ENCODE measurements around the gene CSDE1.

DNA sequence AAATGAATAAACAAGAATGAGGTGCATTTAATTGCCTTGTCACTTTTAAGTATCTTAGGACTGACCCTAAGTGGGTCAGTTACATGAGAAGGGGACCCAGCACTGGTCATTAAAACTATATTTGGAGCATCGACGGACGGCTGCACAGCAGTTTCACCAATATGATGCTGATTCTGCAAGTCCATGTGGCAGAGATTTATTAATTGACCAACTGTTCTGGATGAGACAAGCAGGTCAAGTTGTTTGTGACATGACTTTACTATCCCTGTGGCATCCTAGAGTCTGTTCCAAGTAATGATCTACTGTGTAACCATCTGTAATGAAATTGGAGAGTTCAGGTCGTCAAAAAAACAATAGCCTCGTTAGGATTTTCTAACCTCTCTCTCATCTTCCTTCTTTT lies 71.9 kb downstream of the CSDE1 start:
- TF ChIP-seq POLR2A (IDR thresholded peaks at IDR 0.05; ENCODE audit: low read depth, low read length) (no peak), POLR2AphosphoS5 (IDR thresholded peaks at IDR 0.05; ENCODE audit: low read depth, low read length) (no peak), TAF1 (IDR thresholded peaks at IDR 0.05; ENCODE audit: borderline replicate concordance, low read depth, low read length) (no peak)
